ENCODE data around the gene FSTL1. TPM values are rescaled to one million over a fixed set of nuclear protein-coding genes. Genes with fewer than 3 reads are reported as not detected.

FSTL1 gene
- total and polyA plus RNA-seq, 5 donors from 2014 or later, result 1.0 TPM; not detected in 4

- Mint-ChIP-seq H3K4me3 (no peak overlapping the region), H3K9me3 (peaks cover 0 to 5% (median 0%) of the 10 kb centered on the region in 7 donors), H3K4me1 (no peaks in the 10 kb centered on the region), H3K27ac (no peak overlapping the region), H3K27me3 (peaks cover 47% of the 10 kb centered on the region), H3K36me3 (no peaks in the 10 kb centered on the region)
- Histone ChIP-seq H3K4me3 (ENCODE audit: low read depth, low read length) (no peak overlapping the region), H3K36me3 (ENCODE audit: control insufficient read depth, insufficient read depth, low read length) (no peaks in the 10 kb centered on the region), H3K27me3 (ENCODE audit: control insufficient read depth, insufficient read depth, low read length) (peaks cover 14% of the 10 kb centered on the region), H3K9me3 (ENCODE audit: control insufficient read depth in 2 of 2, low read length in 2 of 2) (no peaks in the 10 kb centered on the region), H3K4me1 (ENCODE audit: control insufficient read depth, insufficient read depth, low read length, poor library complexity, severe bottlenecking) (no peaks in the 10 kb centered on the region), H3K27ac (ENCODE audit: insufficient read depth, low read length, poor library complexity, severe bottlenecking) (no peak overlapping the region)
- DNase-seq, result no peak
- no peak for ATAC-seq (ENCODE audit: low read depth in 2 of 2)
Observed at GRCh38 chr3:120368172-120368571, 82.6 kb downstream of the FSTL1 start.

GRCh38 chr3:120364821-120365220 lies 86.0 kb downstream of the FSTL1 start:
- no peak overlapping the region for H3K27ac ChIP-seq (ENCODE audit: insufficient read depth, low read length, poor library complexity, severe bottlenecking)
- no peak for ATAC-seq (ENCODE audit: low read depth in 2 of 2)
- no peaks in the 10 kb centered on the region for H3K4me1 ChIP-seq (ENCODE audit: control insufficient read depth, insufficient read depth, low read length, poor library complexity, severe bottlenecking)
- peaks cover 10% of the 10 kb centered on the region for H3K27me3 ChIP-seq (ENCODE audit: control insufficient read depth, insufficient read depth, low read length)
- DNase-seq, result no peak
- Mint-ChIP-seq H3K4me1 (no peaks in the 10 kb centered on the region), H3K9me3 (peaks cover 0 to 1% (median 0%) of the 10 kb centered on the region in 7 donors), H3K36me3 (no peaks in the 10 kb centered on the region), H3K27me3 (peaks cover 57% of the 10 kb centered on the region), H3K4me3 (no peak overlapping the region), H3K27ac (no peak overlapping the region)
- no peaks in the 10 kb centered on the region for H3K36me3 ChIP-seq (ENCODE audit: control insufficient read depth, insufficient read depth, low read length)
- H3K4me3 ChIP-seq (ENCODE audit: low read depth, low read length), result no peak overlapping the region
- H3K9me3 ChIP-seq (ENCODE audit: control insufficient read depth in 2 of 2, low read length in 2 of 2), result no peaks in the 10 kb centered on the region

GRCh38 chr3:120364101-120364500 lies 86.7 kb downstream of the FSTL1 start:
- no peaks in the 10 kb centered on the region for H3K36me3 Mint-ChIP-seq
- H3K4me1 Mint-ChIP-seq, result no peaks in the 10 kb centered on the region
- peaks cover 57% of the 10 kb centered on the region for H3K27me3 Mint-ChIP-seq
- Histone ChIP-seq H3K4me1 (ENCODE audit: control insufficient read depth, insufficient read depth, low read length, poor library complexity, severe bottlenecking) (no peaks in the 10 kb centered on the region), H3K27ac (ENCODE audit: insufficient read depth, low read length, poor library complexity, severe bottlenecking) (no peak overlapping the region), H3K27me3 (ENCODE audit: control insufficient read depth, insufficient read depth, low read length) (peaks cover 10% of the 10 kb centered on the region), H3K4me3 (ENCODE audit: low read depth, low read length) (no peak overlapping the region), H3K9me3 (ENCODE audit: control insufficient read depth in 2 of 2, low read length in 2 of 2) (no peaks in the 10 kb centered on the region), H3K36me3 (ENCODE audit: control insufficient read depth, insufficient read depth, low read length) (no peaks in the 10 kb centered on the region)
- H3K4me3 Mint-ChIP-seq, result no peak overlapping the region
- peaks cover 0 to 1% (median 0%) of the 10 kb centered on the region in 7 donors for H3K9me3 Mint-ChIP-seq
- H3K27ac Mint-ChIP-seq, result no peak overlapping the region
- ATAC-seq (ENCODE audit: low read depth in 2 of 2) (no peak), DNase-seq (no peak)

GRCh38 chr3:120357807-120358206 lies 93.0 kb downstream of the FSTL1 start:
- DNase-seq (peak in 1 of 3 donors; percentile 9), ATAC-seq (ENCODE audit: low read depth in 2 of 2) (peak in 1 of 2 donors; percentile 55)
- no peaks in the 10 kb centered on the region for H3K4me1 ChIP-seq (ENCODE audit: control insufficient read depth, insufficient read depth, low read length, poor library complexity, severe bottlenecking)
- Mint-ChIP-seq H3K36me3 (no peaks in the 10 kb centered on the region), H3K9me3 (no peaks in the 10 kb centered on the region), H3K27ac (no peak overlapping the region), H3K4me1 (no peaks in the 10 kb centered on the region), H3K4me3 (no peak overlapping the region), H3K27me3 (peaks cover 64% of the 10 kb centered on the region)
- no peaks in the 10 kb centered on the region for H3K36me3 ChIP-seq (ENCODE audit: control insufficient read depth, insufficient read depth, low read length)
- H3K27ac ChIP-seq (ENCODE audit: insufficient read depth, low read length, poor library complexity, severe bottlenecking), result no peak overlapping the region
- no peaks in the 10 kb centered on the region for H3K9me3 ChIP-seq (ENCODE audit: control insufficient read depth in 2 of 2, low read length in 2 of 2)
- peaks cover 24% of the 10 kb centered on the region for H3K27me3 ChIP-seq (ENCODE audit: control insufficient read depth, insufficient read depth, low read length)
- H3K4me3 ChIP-seq (ENCODE audit: low read depth, low read length), result no peak overlapping the region

GRCh38 chr3:120355486-120355885 lies 95.3 kb downstream of the FSTL1 start:
- DNase-seq (no peak), ATAC-seq (ENCODE audit: low read depth in 2 of 2) (no peak)
- Mint-ChIP-seq H3K27me3 (peaks cover 57% of the 10 kb centered on the region), H3K36me3 (no peaks in the 10 kb centered on the region), H3K4me3 (no peak overlapping the region), H3K27ac (no peak overlapping the region), H3K9me3 (no peaks in the 10 kb centered on the region), H3K4me1 (no peaks in the 10 kb centered on the region)
- Histone ChIP-seq H3K4me3 (ENCODE audit: low read depth, low read length) (no peak overlapping the region), H3K36me3 (ENCODE audit: control insufficient read depth, insufficient read depth, low read length) (no peaks in the 10 kb centered on the region), H3K27me3 (ENCODE audit: control insufficient read depth, insufficient read depth, low read length) (peaks cover 22% of the 10 kb centered on the region), H3K4me1 (ENCODE audit: control insufficient read depth, insufficient read depth, low read length, poor library complexity, severe bottlenecking) (no peaks in the 10 kb centered on the region), H3K27ac (ENCODE audit: insufficient read depth, low read length, poor library complexity, severe bottlenecking) (no peak overlapping the region), H3K9me3 (ENCODE audit: control insufficient read depth in 2 of 2, low read length in 2 of 2) (no peaks in the 10 kb centered on the region)

GRCh38 chr3:120353463-120353862 lies 97.3 kb downstream of the FSTL1 start:
- no peaks in the 10 kb centered on the region for H3K9me3 Mint-ChIP-seq
- Histone ChIP-seq H3K4me3 (ENCODE audit: low read depth, low read length) (no peak overlapping the region), H3K27me3 (ENCODE audit: control insufficient read depth, insufficient read depth, low read length) (peaks cover 22% of the 10 kb centered on the region), H3K9me3 (ENCODE audit: control insufficient read depth in 2 of 2, low read length in 2 of 2) (no peaks in the 10 kb centered on the region), H3K36me3 (ENCODE audit: control insufficient read depth, insufficient read depth, low read length) (no peaks in the 10 kb centered on the region), H3K4me1 (ENCODE audit: control insufficient read depth, insufficient read depth, low read length, poor library complexity, severe bottlenecking) (peaks cover 10% of the 10 kb centered on the region), H3K27ac (ENCODE audit: insufficient read depth, low read length, poor library complexity, severe bottlenecking) (no peak overlapping the region)
- H3K4me1 Mint-ChIP-seq, result peaks cover 6 to 7% (median 6%) of the 10 kb centered on the region in 4 donors
- H3K4me3 Mint-ChIP-seq, result no peak overlapping the region
- no peak for ATAC-seq (ENCODE audit: low read depth in 2 of 2)
- peaks cover 57% of the 10 kb centered on the region for H3K27me3 Mint-ChIP-seq
- H3K36me3 Mint-ChIP-seq, result no peaks in the 10 kb centered on the region
- no peak for DNase-seq
- no peak overlapping the region for H3K27ac Mint-ChIP-seq

GRCh38 chr3:120352017-120352416 lies 98.8 kb downstream of the FSTL1 start:
- no peaks in the 10 kb centered on the region for H3K9me3 Mint-ChIP-seq
- Histone ChIP-seq H3K4me1 (ENCODE audit: control insufficient read depth, insufficient read depth, low read length, poor library complexity, severe bottlenecking) (peaks cover 21% of the 10 kb centered on the region), H3K9me3 (ENCODE audit: control insufficient read depth in 2 of 2, low read length in 2 of 2) (no peaks in the 10 kb centered on the region), H3K4me3 (ENCODE audit: low read depth, low read length) (no peak overlapping the region), H3K36me3 (ENCODE audit: control insufficient read depth, insufficient read depth, low read length) (peaks cover 2% of the 10 kb centered on the region), H3K27ac (ENCODE audit: insufficient read depth, low read length, poor library complexity, severe bottlenecking) (no peak overlapping the region), H3K27me3 (ENCODE audit: control insufficient read depth, insufficient read depth, low read length) (peaks cover 20% of the 10 kb centered on the region)
- ATAC-seq (ENCODE audit: low read depth in 2 of 2) (no peak), DNase-seq (no peak)
- no peak overlapping the region for H3K27ac Mint-ChIP-seq
- peaks cover under 1% of the 10 kb centered on the region for H3K36me3 Mint-ChIP-seq
- peak overlapping the region in 1 of 4 donors; percentile 77 for H3K4me3 Mint-ChIP-seq
- H3K4me1 Mint-ChIP-seq, result peaks cover 12 to 19% (median 17%) of the 10 kb centered on the region in 4 donors
- H3K27me3 Mint-ChIP-seq, result peaks cover 47% of the 10 kb centered on the region

- Mint-ChIP-seq H3K36me3 (peaks cover 4% of the 10 kb centered on the region), H3K27me3 (peaks cover 35% of the 10 kb centered on the region), H3K4me1 (peaks cover 21 to 34% (median 32%) of the 10 kb centered on the region in 4 donors), H3K27ac (peak overlapping the region in 1 of 3 donors; percentile 91), H3K9me3 (no peaks in the 10 kb centered on the region), H3K4me3 (peak overlapping the region in 3 of 4 donors; percentile 93 to 97 (median 95))
- no peak for ATAC-seq (ENCODE audit: low read depth in 2 of 2)
- Histone ChIP-seq H3K27ac (ENCODE audit: insufficient read depth, low read length, poor library complexity, severe bottlenecking) (no peak overlapping the region), H3K36me3 (ENCODE audit: control insufficient read depth, insufficient read depth, low read length) (peaks cover 6% of the 10 kb centered on the region), H3K4me1 (ENCODE audit: control insufficient read depth, insufficient read depth, low read length, poor library complexity, severe bottlenecking) (peaks cover 35% of the 10 kb centered on the region), H3K4me3 (ENCODE audit: low read depth, low read length) (peak overlapping the region; percentile 90), H3K27me3 (ENCODE audit: control insufficient read depth, insufficient read depth, low read length) (peaks cover 13% of the 10 kb centered on the region), H3K9me3 (ENCODE audit: control insufficient read depth in 2 of 2, low read length in 2 of 2) (no peaks in the 10 kb centered on the region)
- no peak for DNase-seq
Observed at GRCh38 chr3:120350401-120350941, 100.3 kb downstream of the FSTL1 start.
